ENCODE data around the gene UGT1A1. TPM values are rescaled to one million over a fixed set of nuclear protein-coding genes. Genes with fewer than 3 reads are reported as not detected.

The UGT1A1 gene
- total and polyA plus RNA-seq, 2 donors (not counting 3 experiments of a cell fraction or from before 2014, with no cell fraction given): not detected

DNA sequence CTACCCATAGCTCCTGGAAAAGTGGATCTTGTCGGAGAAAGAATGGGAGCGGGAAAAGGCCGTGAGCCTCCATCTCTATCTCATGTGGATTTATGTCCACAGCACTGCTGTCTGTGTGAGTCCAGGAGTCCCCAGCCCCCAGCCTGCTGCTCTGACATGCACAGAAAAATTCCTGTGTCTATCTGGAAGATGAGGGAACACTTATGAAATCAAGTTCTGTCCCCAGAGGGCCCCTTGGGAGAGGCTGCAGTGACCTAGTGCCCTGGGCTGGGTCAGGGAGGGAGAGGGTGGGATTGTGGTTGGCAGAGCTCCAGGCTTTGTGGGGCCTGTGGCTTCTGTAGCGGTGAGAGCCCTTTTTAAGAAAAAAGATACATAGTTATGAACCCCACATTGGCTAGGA lies 56.7 kb downstream of the UGT1A1 start:
- Histone ChIP-seq H3K4me3 (replicated peaks in 1 of 3; ENCODE audit: insufficient read depth in 1 of 3, low read depth in 1 of 3, low read length in 3 of 3) (no peak overlapping the region), H3K4me1 (ENCODE audit: control insufficient read depth, extremely low read depth, insufficient read depth, low read length) (no peaks in the 10 kb centered on the region), H3K9me3 (replicated peaks; ENCODE audit: control insufficient read depth, insufficient read depth, low read length) (no peaks in the 10 kb centered on the region), H3K27ac (ENCODE audit: insufficient read depth, low read depth, low read length) (no peak overlapping the region), H3K9ac (replicated peaks; ENCODE audit: extremely low read depth, insufficient read depth, low read length) (no peak overlapping the region), H3K4me2 (ENCODE audit: insufficient read depth, low read length) (no peak overlapping the region), H2AFZ (ENCODE audit: low read depth, low read length) (no peak overlapping the region), H3K79me2 (ENCODE audit: control insufficient read depth, insufficient read depth, low read length) (no peaks in the 10 kb centered on the region), H3K27me3 (ENCODE audit: control insufficient read depth in 2 of 2, insufficient read depth in 2 of 2, low read length in 2 of 2) (no peaks in the 10 kb centered on the region), H4K20me1 (replicated peaks; ENCODE audit: control insufficient read depth, extremely low read depth, insufficient read depth, low read length) (no peaks in the 10 kb centered on the region), H3K36me3 (ENCODE audit: control insufficient read depth in 2 of 2, extremely low read depth in 1 of 2, insufficient read depth in 2 of 2, low read length in 2 of 2) (no peaks in the 10 kb centered on the region), H3K9me1 (replicated peaks; ENCODE audit: control insufficient read depth, extremely low read depth, insufficient read depth, low read length) (no peaks in the 10 kb centered on the region)
- no peak for TF ChIP-seq FOS (IDR thresholded peaks at IDR 0.05; ENCODE audit: borderline replicate concordance, insufficient read depth, low read length)
- TF ChIP-seq MYC (IDR thresholded peaks at IDR 0.05; ENCODE audit: low read depth, low read length): no peak
- no peak for TF ChIP-seq POLR2AphosphoS5 (IDR thresholded peaks at IDR 0.05; ENCODE audit: insufficient read depth, low read depth, low read length)
- no peak for TF ChIP-seq POLR2A (IDR thresholded peaks at IDR 0.05; ENCODE audit: low read depth, low read length)
- TF ChIP-seq JUN (IDR thresholded peaks at IDR 0.05; ENCODE audit: borderline replicate concordance, insufficient read depth, insufficient read length, low read depth): no peak
- TF ChIP-seq EZH2 (IDR thresholded peaks at IDR 0.05; ENCODE audit: borderline replicate concordance, low read depth, low read length, severe bottlenecking): no peak
- TF ChIP-seq GATA2 (IDR thresholded peaks at IDR 0.05; ENCODE audit: insufficient read depth, insufficient read length, low read depth, low read length): no peak
- TF ChIP-seq, protein P1, sequence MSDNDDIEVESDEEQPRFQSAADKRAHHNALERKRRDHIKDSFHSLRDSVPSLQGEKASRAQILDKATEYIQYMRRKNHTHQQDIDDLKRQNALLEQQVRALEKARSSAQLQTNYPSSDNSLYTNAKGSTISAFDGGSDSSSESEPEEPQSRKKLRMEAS (IDR thresholded peaks at IDR 0.05; ENCODE audit: insufficient read depth, insufficient read length): no peak
- TF ChIP-seq, protein P2, sequence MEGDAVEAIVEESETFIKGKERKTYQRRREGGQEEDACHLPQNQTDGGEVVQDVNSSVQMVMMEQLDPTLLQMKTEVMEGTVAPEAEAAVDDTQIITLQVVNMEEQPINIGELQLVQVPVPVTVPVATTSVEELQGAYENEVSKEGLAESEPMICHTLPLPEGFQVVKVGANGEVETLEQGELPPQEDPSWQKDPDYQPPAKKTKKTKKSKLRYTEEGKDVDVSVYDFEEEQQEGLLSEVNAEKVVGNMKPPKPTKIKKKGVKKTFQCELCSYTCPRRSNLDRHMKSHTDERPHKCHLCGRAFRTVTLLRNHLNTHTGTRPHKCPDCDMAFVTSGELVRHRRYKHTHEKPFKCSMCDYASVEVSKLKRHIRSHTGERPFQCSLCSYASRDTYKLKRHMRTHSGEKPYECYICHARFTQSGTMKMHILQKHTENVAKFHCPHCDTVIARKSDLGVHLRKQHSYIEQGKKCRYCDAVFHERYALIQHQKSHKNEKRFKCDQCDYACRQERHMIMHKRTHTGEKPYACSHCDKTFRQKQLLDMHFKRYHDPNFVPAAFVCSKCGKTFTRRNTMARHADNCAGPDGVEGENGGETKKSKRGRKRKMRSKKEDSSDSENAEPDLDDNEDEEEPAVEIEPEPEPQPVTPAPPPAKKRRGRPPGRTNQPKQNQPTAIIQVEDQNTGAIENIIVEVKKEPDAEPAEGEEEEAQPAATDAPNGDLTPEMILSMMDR (IDR thresholded peaks at IDR 0.05; ENCODE audit: extremely low read depth in 1 of 2, insufficient read depth in 1 of 2, low read depth in 1 of 2, low read length in 2 of 2): no peak
- ChIA-PET POLR2A (no interaction called here), CTCF (no interaction called here)
- intact Hi-C loops (cut with micrococcal nuclease) (no loop called here), dilution Hi-C loops (cut with MboI; ENCODE audit: extremely low pct_ligation_motif_present, low sequenced_read_pairs) (no loop called here)
- no peak for FAIRE-seq
- DNase-seq (ENCODE audit: low read depth, low spot score): no peak
- BruUV-seq (replicated peaks): no TSS peak

Measured in endothelial cell of umbilical vein (primary cell).